HEK293 (cell line): ENCODE results near the gene EMC9.

Experiments used
- CTCF ChIA-PET: fragments of 350-600 bp; formaldehyde crosslinking; extraction: SDS; loops from one replicate; lab custom pipeline; 2021; ENCODE audit warnings: antibody characterized with exemption; lab: Yijun Ruan, JAX
- POLR2A ChIA-PET: fragments of 300-600 bp; formaldehyde crosslinking; extraction: SDS; loops from one replicate; lab custom pipeline; 2020; ENCODE audit warnings: antibody characterized with exemption, inconsistent platforms; lab: Yijun Ruan, JAX
- H3K27ac ChIP-seq: fragments of 200-500 bp; sonication (Bioruptor generic); 2 replicates; pipeline ENCODE4 v1.5.1; 2014; ENCODE audit warnings: low read depth, low read length, control low read depth, inconsistent platforms; ENCODE audit errors: extremely low read depth
- H3K36me3 ChIP-seq, 2 experiments: fragments of 200-500 bp in 1 of 2; sonication (Bioruptor generic) in 1 of 2; 1 replicate in 1 of 2; 2 replicates in 1 of 2; pipeline ENCODE4 v1.5.1; 2014 to 2017; ENCODE audit warnings: inconsistent platforms in 2 of 2, low read length in 2 of 2; ENCODE audit not compliant: control insufficient read depth in 2 of 2, insufficient read depth in 1 of 2
- H3K4me1 ChIP-seq: fragments of 200-500 bp; sonication (Bioruptor generic); 2 replicates; pipeline ENCODE4 v1.5.1; 2014; ENCODE audit warnings: mild to moderate bottlenecking, low read length, inconsistent platforms; ENCODE audit not compliant: control insufficient read depth, insufficient read depth
- H3K4me3 ChIP-seq: 2 replicates; pipeline ENCODE4 v1.5.1; 2011; ENCODE audit warnings: low read depth, mild to moderate bottlenecking, control low read depth, low read length, moderate library complexity
- H3K9me3 ChIP-seq: fragments of 200-500 bp; sonication (Bioruptor generic); 2 replicates; pipeline ENCODE4 v1.5.1; 2014; ENCODE audit warnings: low read depth, low read length, inconsistent platforms; ENCODE audit not compliant: control insufficient read depth, insufficient read depth
- MEIS1 ChIP-seq: sonication (generic); formaldehyde crosslinking; IDR thresholded peaks from 2 replicates; pipeline ENCODE4 v1.8.1; 2022; ENCODE audit warnings: missing genetic modification reagents, mild to moderate bottlenecking, borderline replicate concordance
- OVOL3 ChIP-seq: fragments of 450-650 bp; formaldehyde crosslinking; IDR thresholded peaks from 2 replicates; pipeline ENCODE4 v1.5.1; 2016; ENCODE audit warnings: missing biosample characterization, missing genetic modification characterization
- SP2 ChIP-seq: fragments of 450-650 bp; formaldehyde crosslinking; IDR thresholded peaks from 2 replicates; pipeline ENCODE4 v1.5.1; 2016; ENCODE audit warnings: missing biosample characterization, missing genetic modification characterization
- YY2 ChIP-seq: fragments of 450-650 bp; formaldehyde crosslinking; IDR thresholded peaks from 2 replicates; pipeline ENCODE4 v1.5.1; 2016; ENCODE audit warnings: missing biosample characterization, missing genetic modification characterization
- ZNF112 ChIP-seq: fragments of 450-650 bp; formaldehyde crosslinking; IDR thresholded peaks from 2 replicates; pipeline ENCODE4 v1.5.0; 2017; ENCODE audit warnings: missing biosample characterization, missing genetic modification characterization
- ZNF133 ChIP-seq: fragments of 450-650 bp; formaldehyde crosslinking; IDR thresholded peaks from 2 replicates; pipeline ENCODE4 v1.5.1; 2016; ENCODE audit warnings: missing biosample characterization, missing genetic modification characterization
- ZNF16 ChIP-seq: fragments of 450-650 bp; formaldehyde crosslinking; IDR thresholded peaks from 2 replicates; pipeline ENCODE4 v1.5.1; 2016; ENCODE audit warnings: low read depth, missing biosample characterization, missing genetic modification characterization
- ZNF174 ChIP-seq: fragments of 450-650 bp; formaldehyde crosslinking; IDR thresholded peaks from 2 replicates; pipeline ENCODE4 v1.5.0; 2017; ENCODE audit warnings: missing biosample characterization, mild to moderate bottlenecking, missing genetic modification characterization
- ZNF211 ChIP-seq: fragments of 450-650 bp; formaldehyde crosslinking; IDR thresholded peaks from 2 replicates; pipeline ENCODE4 v1.5.1; 2016; ENCODE audit warnings: low read depth, missing biosample characterization, missing genetic modification characterization
- ZNF292 ChIP-seq: fragments of 450-650 bp; formaldehyde crosslinking; IDR thresholded peaks from 2 replicates; pipeline ENCODE4 v1.5.1; 2016; ENCODE audit warnings: low read depth, missing biosample characterization, missing genetic modification characterization, borderline replicate concordance
- ZNF366 ChIP-seq: fragments of 450-650 bp; formaldehyde crosslinking; conservative IDR thresholded peaks from 2 replicates; pipeline ENCODE4 v1.5.1; 2016; ENCODE audit warnings: missing biosample characterization, missing genetic modification characterization
- ZNF404 ChIP-seq: fragments of 450-650 bp; formaldehyde crosslinking; IDR thresholded peaks from 2 replicates; pipeline ENCODE4 v1.5.1; 2017; ENCODE audit warnings: missing biosample characterization, missing genetic modification characterization
- ZNF623 ChIP-seq: fragments of 450-650 bp; formaldehyde crosslinking; IDR thresholded peaks from 2 replicates; pipeline ENCODE4 v1.5.1; 2016; ENCODE audit warnings: missing biosample characterization, missing genetic modification characterization
- ZNF843 ChIP-seq: fragments of 450-650 bp; formaldehyde crosslinking; IDR thresholded peaks from 2 replicates; pipeline ENCODE4 v1.5.1; 2016; ENCODE audit warnings: missing biosample characterization, missing genetic modification characterization
- TF ChIP-seq, protein P1 (sequence below): fragments of 450-650 bp; formaldehyde crosslinking; IDR thresholded peaks from 2 replicates; pipeline ENCODE4 v1.5.1; 2016; ENCODE audit warnings: missing biosample characterization, missing genetic modification characterization
- TF ChIP-seq, protein P2 (sequence below): IDR thresholded peaks from 2 replicates; pipeline ENCODE4 v1.6.1; 2011; ENCODE audit warnings: mild to moderate bottlenecking, low read depth, low read length, borderline replicate concordance
- TF ChIP-seq, protein P3 (sequence below): fragments of 450-650 bp; formaldehyde crosslinking; IDR thresholded peaks from 2 replicates; pipeline ENCODE4 v1.5.1; 2016; ENCODE audit warnings: missing biosample characterization, missing genetic modification characterization
- TF ChIP-seq, protein P4 (sequence below): fragments of 450-650 bp; formaldehyde crosslinking; IDR thresholded peaks from 2 replicates; pipeline ENCODE4 v1.5.1; 2017; ENCODE audit warnings: missing biosample characterization, missing genetic modification characterization

EMC9 gene

DNA sequence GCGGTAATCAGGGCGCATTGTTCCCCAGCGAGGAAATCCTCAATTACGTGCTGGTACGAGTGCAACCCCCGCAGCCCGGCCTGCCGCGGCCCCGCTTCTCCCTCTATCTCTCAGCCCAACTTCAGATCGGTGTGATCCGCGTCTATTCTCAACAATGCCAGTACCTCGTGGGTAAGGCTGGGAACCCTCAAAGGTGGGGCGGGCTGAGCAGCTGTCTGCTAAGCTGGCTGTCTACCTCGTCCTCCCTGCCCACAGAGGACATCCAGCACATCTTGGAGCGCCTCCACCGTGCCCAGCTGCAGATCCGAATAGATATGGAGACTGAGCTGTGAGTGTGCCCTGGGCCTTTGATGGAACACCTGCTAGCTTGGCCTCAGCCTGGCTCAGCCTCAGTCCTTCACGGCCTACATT, 31.5 kb upstream of the EMC9 start (continued):
- TF ChIP-seq, protein P1, sequence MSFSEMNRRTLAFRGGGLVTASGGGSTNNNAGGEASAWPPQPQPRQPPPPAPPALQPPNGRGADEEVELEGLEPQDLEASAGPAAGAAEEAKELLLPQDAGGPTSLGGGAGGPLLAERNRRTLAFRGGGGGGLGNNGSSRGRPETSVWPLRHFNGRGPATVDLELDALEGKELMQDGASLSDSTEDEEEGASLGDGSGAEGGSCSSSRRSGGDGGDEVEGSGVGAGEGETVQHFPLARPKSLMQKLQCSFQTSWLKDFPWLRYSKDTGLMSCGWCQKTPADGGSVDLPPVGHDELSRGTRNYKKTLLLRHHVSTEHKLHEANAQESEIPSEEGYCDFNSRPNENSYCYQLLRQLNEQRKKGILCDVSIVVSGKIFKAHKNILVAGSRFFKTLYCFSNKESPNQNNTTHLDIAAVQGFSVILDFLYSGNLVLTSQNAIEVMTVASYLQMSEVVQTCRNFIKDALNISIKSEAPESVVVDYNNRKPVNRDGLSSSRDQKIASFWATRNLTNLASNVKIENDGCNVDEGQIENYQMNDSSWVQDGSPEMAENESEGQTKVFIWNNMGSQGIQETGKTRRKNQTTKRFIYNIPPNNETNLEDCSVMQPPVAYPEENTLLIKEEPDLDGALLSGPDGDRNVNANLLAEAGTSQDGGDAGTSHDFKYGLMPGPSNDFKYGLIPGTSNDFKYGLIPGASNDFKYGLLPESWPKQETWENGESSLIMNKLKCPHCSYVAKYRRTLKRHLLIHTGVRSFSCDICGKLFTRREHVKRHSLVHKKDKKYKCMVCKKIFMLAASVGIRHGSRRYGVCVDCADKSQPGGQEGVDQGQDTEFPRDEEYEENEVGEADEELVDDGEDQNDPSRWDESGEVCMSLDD (tag by site-specific recombination): no peak
- TF ChIP-seq ZNF211 (no peak), ZNF133 (tag by site-specific recombination) (no peak), ZNF404 (tag by site-specific recombination) (no peak), MEIS1 (CRISPR knock-in tag) (no peak), ZNF292 (tag by site-specific recombination) (no peak)

DNA sequence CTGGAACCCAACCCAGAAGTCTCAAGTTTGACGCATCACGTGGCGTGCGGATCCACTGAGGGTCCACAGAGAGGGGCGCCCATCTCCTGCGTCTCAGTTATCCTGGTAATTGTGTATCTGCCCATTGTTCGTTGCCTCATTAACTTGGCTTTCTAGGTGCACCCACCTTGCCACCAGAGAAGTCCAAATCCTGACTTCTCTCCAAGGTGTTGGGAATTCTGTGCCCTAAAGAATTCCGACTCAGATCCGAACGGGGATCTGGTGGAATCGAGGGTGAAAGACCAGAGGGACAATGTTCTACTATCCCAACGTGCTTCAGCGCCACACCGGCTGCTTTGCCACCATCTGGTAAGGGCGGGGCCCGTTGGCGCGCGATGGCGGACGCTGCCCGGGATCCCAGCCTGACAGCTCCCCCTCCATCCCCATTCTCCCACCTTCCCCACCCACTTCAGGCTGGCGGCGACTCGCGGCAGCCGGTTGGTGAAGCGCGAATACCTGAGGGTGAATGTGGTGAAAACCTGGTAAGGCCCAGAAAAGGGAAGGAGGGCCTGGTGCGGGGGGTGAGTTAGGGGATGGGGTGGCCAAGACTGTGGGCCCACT, 31.0 kb upstream of the EMC9 start:
- Histone ChIP-seq H3K4me3 (no peak overlapping the region), H3K9me3 (no peaks in the 10 kb centered on the region), H3K4me1 (no peaks in the 10 kb centered on the region), H3K36me3 (peaks cover 0 to 18% of the 10 kb centered on the region in 2 experiments; a peak in 2 of 3 replicates), H3K27ac (no peak overlapping the region)
- TF ChIP-seq SP2: no peak
- CTCF ChIA-PET: no interaction called here
- POLR2A ChIA-PET: interaction anchor here (1.5 kb wide), 1 partner anchor 12 kb away, joined by 3 read pairs; no protein-coding TSS in a partner anchor

DNA sequence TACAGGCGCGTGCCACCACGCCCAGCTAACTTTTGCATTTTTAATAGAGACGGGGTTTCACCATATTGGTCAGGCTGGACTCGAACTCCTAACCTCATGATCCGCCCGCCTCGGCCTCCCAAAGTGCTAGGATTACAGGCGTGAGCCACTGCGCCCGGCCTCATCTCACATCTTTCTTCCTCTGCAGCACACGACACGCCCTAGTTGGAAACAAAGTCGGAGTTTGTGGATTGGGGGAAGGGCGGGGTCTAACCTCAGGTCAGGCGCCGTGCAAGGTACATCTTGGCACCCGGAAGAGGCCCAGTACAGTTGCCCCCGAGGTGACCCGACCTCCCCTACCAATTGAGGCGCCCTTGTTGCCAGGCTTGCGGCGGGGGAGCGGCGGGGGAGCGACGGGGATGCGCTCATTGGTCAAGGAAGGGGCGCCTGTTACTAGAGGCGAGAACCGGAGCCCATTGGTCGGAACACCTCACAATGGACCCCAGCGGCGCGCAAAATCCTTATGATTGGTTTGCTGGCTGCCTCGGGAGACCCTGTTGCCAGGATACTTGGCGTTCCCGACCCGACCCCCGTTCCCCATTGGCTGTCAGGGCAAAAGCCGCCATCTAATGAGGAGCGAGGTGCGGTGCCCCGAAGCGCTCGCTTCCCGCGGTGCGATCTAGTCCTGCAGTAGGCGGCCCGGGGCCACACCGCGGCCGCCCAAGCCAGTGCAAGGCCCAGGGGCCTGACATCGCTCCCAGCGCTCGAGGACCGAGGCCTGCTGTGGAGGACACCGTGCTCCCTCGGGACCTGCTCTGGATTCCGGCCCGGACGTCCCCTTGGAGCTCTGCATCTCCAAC, 30.2 kb upstream of the EMC9 start, which contains the start of gene REC8:
Gene REC8 (plus strand): TSS at position 659 of the 839 bp plus-strand sequence. CDS start 473 bp downstream, outside the sequence.
- ChIA-PET CTCF (no interaction called here), POLR2A (interaction anchor here (1.5 kb wide), 1 partner anchor 14 kb away, joined by 8 read pairs; no protein-coding TSS in a partner anchor)
- TF ChIP-seq, protein P2, sequence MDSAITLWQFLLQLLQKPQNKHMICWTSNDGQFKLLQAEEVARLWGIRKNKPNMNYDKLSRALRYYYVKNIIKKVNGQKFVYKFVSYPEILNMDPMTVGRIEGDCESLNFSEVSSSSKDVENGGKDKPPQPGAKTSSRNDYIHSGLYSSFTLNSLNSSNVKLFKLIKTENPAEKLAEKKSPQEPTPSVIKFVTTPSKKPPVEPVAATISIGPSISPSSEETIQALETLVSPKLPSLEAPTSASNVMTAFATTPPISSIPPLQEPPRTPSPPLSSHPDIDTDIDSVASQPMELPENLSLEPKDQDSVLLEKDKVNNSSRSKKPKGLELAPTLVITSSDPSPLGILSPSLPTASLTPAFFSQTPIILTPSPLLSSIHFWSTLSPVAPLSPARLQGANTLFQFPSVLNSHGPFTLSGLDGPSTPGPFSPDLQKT: no peak
- TF ChIP-seq ZNF174 (tag by site-specific recombination): no peak
- TF ChIP-seq, protein P3, sequence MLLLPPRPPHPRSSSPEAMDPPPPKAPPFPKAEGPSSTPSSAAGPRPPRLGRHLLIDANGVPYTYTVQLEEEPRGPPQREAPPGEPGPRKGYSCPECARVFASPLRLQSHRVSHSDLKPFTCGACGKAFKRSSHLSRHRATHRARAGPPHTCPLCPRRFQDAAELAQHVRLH (tag by site-specific recombination): no peak
- TF ChIP-seq OVOL3 (tag by site-specific recombination): no peak
- TF ChIP-seq ZNF623 (tag by site-specific recombination): no peak
- TF ChIP-seq ZNF112 (tag by site-specific recombination): no peak
- TF ChIP-seq YY2 (tag by site-specific recombination): no peak
- TF ChIP-seq ZNF16 (tag by site-specific recombination): no peak
- no peak for TF ChIP-seq ZNF366 (tag by site-specific recombination)
- TF ChIP-seq ZNF843 (tag by site-specific recombination): no peak
- TF ChIP-seq, protein P4, sequence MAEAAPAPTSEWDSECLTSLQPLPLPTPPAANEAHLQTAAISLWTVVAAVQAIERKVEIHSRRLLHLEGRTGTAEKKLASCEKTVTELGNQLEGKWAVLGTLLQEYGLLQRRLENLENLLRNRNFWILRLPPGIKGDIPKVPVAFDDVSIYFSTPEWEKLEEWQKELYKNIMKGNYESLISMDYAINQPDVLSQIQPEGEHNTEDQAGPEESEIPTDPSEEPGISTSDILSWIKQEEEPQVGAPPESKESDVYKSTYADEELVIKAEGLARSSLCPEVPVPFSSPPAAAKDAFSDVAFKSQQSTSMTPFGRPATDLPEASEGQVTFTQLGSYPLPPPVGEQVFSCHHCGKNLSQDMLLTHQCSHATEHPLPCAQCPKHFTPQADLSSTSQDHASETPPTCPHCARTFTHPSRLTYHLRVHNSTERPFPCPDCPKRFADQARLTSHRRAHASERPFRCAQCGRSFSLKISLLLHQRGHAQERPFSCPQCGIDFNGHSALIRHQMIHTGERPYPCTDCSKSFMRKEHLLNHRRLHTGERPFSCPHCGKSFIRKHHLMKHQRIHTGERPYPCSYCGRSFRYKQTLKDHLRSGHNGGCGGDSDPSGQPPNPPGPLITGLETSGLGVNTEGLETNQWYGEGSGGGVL (tag by site-specific recombination): no peak
- Histone ChIP-seq H3K4me1 (no peaks in the 10 kb centered on the region), H3K27ac (no peak within 1 kb of the TSS), H3K4me3 (peak within 1 kb of the TSS; percentile 17; the same call in 1 of the 2 replicates), H3K36me3 (peaks cover 0 to 15% of the 10 kb centered on the region in 2 experiments; a peak in 2 of 3 replicates), H3K9me3 (no peaks in the 10 kb centered on the region)
